HG03097 (cell line): ENCODE results near the gene CMTM7.
"Not testable (repeated sequence)": the region's sequence is repeated elsewhere in the genome, so short reads cannot be mapped to it uniquely, and the experiment has no call there.

Source experiments
- ATAC-seq: cut with Tn5 transposase; IDR thresholded peaks from one replicate; pipeline ENCODE4 v1.9.1; 2021; ENCODE audit not compliant: unreplicated experiment, low FRiP score

CMTM7 gene

GRCh38 chr3:32455609-32456428 is 64.2 kb downstream of the CMTM7 start:
- ATAC-seq: no peak

GRCh38 chr3:32456429-32457130 is 64.9 kb downstream of the CMTM7 start:
- no peak for ATAC-seq

GRCh38 chr3:32457971-32458471 is 66.4 kb downstream of the CMTM7 start:
- ATAC-seq: no peak

- ATAC-seq: no peak
Observed at GRCh38 chr3:32459450-32459849, 67.8 kb downstream of the CMTM7 start.

- peak; percentile 61 for ATAC-seq
Observed at GRCh38 chr3:32460031-32460749, 68.5 kb downstream of the CMTM7 start.

GRCh38 chr3:32460817-32461496 is 69.3 kb downstream of the CMTM7 start:
- ATAC-seq: not testable (repeated sequence)

GRCh38 chr3:32462191-32462986 is 70.7 kb downstream of the CMTM7 start:
- not testable (repeated sequence) for ATAC-seq

- ATAC-seq: not testable (repeated sequence)
Observed at GRCh38 chr3:32463415-32463814, 71.8 kb downstream of the CMTM7 start.

GRCh38 chr3:32464726-32465125 is 73.1 kb downstream of the CMTM7 start:
- ATAC-seq: not testable (repeated sequence)

GRCh38 chr3:32466808-32467207 is 75.2 kb downstream of the CMTM7 start:
- not testable (repeated sequence) for ATAC-seq

GRCh38 chr3:32467333-32468070 is 75.8 kb downstream of the CMTM7 start:
- ATAC-seq: no peak

- ATAC-seq: no peak
Observed at GRCh38 chr3:32469151-32469874, 77.7 kb downstream of the CMTM7 start.

- no peak for ATAC-seq
Observed at GRCh38 chr3:32470362-32470761, 78.7 kb downstream of the CMTM7 start.

- no peak for ATAC-seq
Observed at GRCh38 chr3:32471246-32471645, 79.6 kb downstream of the CMTM7 start.

GRCh38 chr3:32472151-32472550 is 80.5 kb downstream of the CMTM7 start:
- not testable (repeated sequence) for ATAC-seq

GRCh38 chr3:32474201-32474600 is 82.5 kb downstream of the CMTM7 start:
- no peak for ATAC-seq

- ATAC-seq: no peak
Observed at GRCh38 chr3:32480604-32481003, 89.0 kb downstream of the CMTM7 start.
